Measurements from ENCODE around the gene BCL7B. TPM values are rescaled to one million over a fixed set of nuclear protein-coding genes. Genes with fewer than 3 reads are reported as not detected.
"Not testable (repeated sequence)": the region's sequence is repeated elsewhere in the genome, so short reads cannot be mapped to it uniquely, and the experiment has no call there.

BCL7B gene
- total and polyA plus RNA-seq, 8 donors, result 27.9 to 57.8 (median 33.5) TPM

DNA sequence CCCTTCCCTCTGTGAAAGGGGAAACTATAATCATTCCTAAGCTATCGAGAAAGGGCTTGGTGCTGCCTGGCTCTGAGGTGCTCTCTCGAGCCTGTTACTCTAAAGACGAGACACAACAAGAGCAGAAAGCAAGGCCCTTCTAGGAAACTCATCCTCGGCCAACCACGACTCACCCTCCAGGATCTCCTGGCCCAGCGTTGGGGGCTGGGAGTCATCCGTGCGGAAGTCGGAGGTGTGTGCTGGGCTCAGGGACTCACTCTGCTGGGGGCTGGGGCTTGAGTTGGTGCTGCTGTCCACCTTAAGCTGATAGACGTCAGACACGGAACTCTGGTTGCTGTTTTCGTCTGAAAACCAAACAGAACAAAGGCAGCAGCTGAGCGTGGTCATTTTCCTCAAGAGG is 17.8 kb downstream of the BCL7B start:
- H3K4me3 ChIP-seq, result no peak overlapping the region
- no peak overlapping the region for H3K27ac ChIP-seq
- ATAC-seq (no peak), DNase-seq (no peak)
- intact Hi-C loops (cut with DNase I), result no loop called here
- TF ChIP-seq, protein P1, sequence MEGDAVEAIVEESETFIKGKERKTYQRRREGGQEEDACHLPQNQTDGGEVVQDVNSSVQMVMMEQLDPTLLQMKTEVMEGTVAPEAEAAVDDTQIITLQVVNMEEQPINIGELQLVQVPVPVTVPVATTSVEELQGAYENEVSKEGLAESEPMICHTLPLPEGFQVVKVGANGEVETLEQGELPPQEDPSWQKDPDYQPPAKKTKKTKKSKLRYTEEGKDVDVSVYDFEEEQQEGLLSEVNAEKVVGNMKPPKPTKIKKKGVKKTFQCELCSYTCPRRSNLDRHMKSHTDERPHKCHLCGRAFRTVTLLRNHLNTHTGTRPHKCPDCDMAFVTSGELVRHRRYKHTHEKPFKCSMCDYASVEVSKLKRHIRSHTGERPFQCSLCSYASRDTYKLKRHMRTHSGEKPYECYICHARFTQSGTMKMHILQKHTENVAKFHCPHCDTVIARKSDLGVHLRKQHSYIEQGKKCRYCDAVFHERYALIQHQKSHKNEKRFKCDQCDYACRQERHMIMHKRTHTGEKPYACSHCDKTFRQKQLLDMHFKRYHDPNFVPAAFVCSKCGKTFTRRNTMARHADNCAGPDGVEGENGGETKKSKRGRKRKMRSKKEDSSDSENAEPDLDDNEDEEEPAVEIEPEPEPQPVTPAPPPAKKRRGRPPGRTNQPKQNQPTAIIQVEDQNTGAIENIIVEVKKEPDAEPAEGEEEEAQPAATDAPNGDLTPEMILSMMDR (IDR thresholded peaks at IDR 0.05), result no peak
- H3K9me3 ChIP-seq, result no peaks in the 10 kb centered on the region
- H3K27me3 ChIP-seq, result no peaks in the 10 kb centered on the region
- peaks cover 0 to 98% of the 10 kb centered on the region in 2 donors for H3K36me3 ChIP-seq
- H3K4me1 ChIP-seq, result no peaks in the 10 kb centered on the region

DNA sequence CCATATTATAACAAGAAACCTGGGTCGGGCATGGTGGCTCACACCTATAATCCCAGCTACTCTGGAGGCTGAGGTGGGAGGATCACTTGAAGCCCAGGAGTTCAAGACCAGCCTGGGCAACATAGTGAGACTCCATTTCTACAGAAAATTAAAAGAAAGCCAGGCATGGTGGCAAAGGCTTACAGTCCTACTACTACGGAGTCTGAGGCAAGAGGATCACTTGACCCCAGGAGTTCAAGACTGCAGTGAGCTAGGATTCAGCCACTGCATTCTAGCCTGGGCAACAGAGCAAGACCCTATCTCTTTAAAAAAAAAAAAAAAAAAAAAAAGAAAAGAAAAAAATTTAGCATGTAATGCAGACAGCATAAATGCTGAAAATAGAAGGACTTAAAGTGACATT is 19.0 kb downstream of the BCL7B start:
- peaks cover 0 to 99% of the 10 kb centered on the region in 2 donors for H3K36me3 ChIP-seq
- H3K27ac ChIP-seq; DNase-seq; H3K27me3 ChIP-seq; ATAC-seq; H3K4me1 ChIP-seq; intact Hi-C loops (cut with DNase I); H3K9me3 ChIP-seq; H3K4me3 ChIP-seq: not testable (repeated sequence)

DNA sequence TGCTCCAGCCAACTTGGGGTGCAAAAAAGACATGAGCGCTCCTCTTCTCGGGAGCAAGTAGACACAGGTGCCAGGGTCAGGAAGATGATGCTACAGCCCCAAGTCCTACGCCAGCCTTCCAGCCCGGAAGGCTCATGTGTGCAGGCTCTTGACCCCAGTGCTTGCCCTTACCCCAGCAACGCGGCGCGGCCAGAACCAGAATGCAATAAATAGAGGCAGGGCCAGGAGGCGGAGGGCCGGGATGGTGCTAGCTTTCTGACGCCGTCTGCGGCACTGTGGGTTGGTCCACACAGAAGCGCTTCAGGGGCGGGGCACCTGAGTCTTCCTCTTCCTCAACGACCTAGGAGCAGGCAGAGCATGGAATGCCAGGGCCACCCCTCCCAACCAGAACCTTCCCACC is 20.4 kb downstream of the BCL7B start:
- ATAC-seq, result no peak
- no peak overlapping the region for H3K4me3 ChIP-seq
- no peaks in the 10 kb centered on the region for H3K27me3 ChIP-seq
- H3K4me1 ChIP-seq, result no peaks in the 10 kb centered on the region
- H3K36me3 ChIP-seq, result peaks cover 0 to 87% of the 10 kb centered on the region in 2 donors
- intact Hi-C loops (cut with DNase I), result no loop called here
- no peak for DNase-seq
- no peak overlapping the region for H3K27ac ChIP-seq
- no peaks in the 10 kb centered on the region for H3K9me3 ChIP-seq
- TF ChIP-seq, protein P1 (IDR thresholded peaks at IDR 0.05), result no peak

DNA sequence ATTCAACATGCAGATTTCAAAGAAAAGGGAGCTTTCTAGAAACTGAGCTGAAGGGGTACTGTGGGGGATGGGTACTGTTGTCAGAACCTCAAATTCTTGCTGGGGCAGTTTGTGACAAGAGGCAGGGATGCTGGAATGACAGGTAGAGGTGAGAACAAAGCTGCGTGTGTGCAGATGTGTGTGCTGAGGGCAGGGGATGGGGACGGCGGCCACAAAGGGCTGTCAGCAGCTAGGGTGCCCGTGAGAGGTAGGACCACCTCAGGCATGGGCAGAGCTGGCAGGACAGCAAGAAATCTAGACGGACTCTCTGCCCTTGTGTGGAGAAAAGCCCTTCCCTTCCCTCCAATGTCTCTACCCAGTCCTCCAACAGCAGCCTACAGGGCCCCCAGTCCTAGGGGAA is 21.0 kb downstream of the BCL7B start:
- H3K27ac ChIP-seq, result no peak overlapping the region
- H3K4me3 ChIP-seq, result no peak overlapping the region
- intact Hi-C loops (cut with DNase I), result no loop called here
- DNase-seq, result no peak
- no peaks in the 10 kb centered on the region for H3K27me3 ChIP-seq
- no peaks in the 10 kb centered on the region for H3K9me3 ChIP-seq
- H3K4me1 ChIP-seq, result no peaks in the 10 kb centered on the region
- peaks cover 0 to 81% of the 10 kb centered on the region in 2 donors for H3K36me3 ChIP-seq
- TF ChIP-seq, protein P1 (IDR thresholded peaks at IDR 0.05), result no peak
- no peak for ATAC-seq

DNA sequence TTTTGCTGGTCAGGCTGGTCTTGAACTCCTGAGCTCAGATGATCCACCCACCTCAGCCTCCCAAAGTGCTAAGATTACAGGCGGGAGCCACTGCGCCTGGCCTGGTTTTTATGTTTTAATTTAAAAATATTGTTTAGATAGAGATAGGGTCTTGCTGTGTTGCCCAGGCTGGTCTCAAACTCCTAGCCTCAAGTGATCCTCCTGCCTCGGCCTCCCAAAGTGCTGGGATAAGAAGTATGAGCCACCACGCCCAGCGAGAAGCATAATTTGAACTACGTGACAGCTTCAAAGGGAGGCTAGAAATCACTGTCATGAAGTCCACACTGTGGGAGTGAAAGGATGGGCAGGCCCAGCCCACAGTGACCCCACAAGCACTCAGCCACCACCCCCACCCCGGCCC is 21.6 kb downstream of the BCL7B start:
- intact Hi-C loops (cut with DNase I); H3K27me3 ChIP-seq; ATAC-seq; H3K4me1 ChIP-seq; H3K9me3 ChIP-seq; H3K4me3 ChIP-seq; DNase-seq; H3K27ac ChIP-seq: not testable (repeated sequence)
- peaks cover 0 to 75% of the 10 kb centered on the region in 2 donors for H3K36me3 ChIP-seq

DNA sequence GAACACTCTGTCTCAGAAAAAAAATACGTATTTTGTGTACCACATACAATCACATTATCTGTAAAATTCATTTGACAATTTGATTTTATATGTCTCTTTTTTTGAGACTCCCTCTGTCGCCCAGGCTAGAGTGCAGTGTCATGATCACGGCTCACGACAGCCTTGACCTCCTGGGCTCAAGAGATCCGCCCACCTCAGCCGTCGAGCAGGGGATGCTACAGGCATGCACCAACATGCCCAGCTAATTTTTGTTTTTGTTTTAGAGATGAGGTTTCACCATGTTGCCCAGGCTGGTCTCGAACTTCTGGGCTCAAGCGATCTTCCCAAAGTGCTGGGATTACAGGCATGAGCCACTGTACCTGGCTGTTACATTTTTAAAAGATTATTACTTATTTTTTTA is 23.7 kb downstream of the BCL7B start:
- intact Hi-C loops (cut with DNase I), result no loop called here
- H3K27me3 ChIP-seq, result no peaks in the 10 kb centered on the region
- no peak overlapping the region for H3K27ac ChIP-seq
- H3K9me3 ChIP-seq, result no peaks in the 10 kb centered on the region
- no peaks in the 10 kb centered on the region for H3K4me1 ChIP-seq
- no peak overlapping the region for H3K4me3 ChIP-seq
- no peak for ATAC-seq
- DNase-seq, result no peak
- peaks cover 0 to 54% of the 10 kb centered on the region in 2 donors for H3K36me3 ChIP-seq
- TF ChIP-seq, protein P1 (IDR thresholded peaks at IDR 0.05), result no peak

Data from left lung (tissue), 10 donors.